Right renal pelvis (tissue), 4 donors: ENCODE data around the gene CSAD. TPM values are rescaled to one million over a fixed set of nuclear protein-coding genes. Genes with fewer than 3 reads are reported as not detected.

Experiments used
- DNase-seq, 4 donors: peaks; one replicate each; pipeline ENCODE4 v3.0.0-alpha.2; 2013; ENCODE audit warnings: low read depth in 4 of 4, low spot score in 3 of 4, missing footprints in 1 of 4
- polyA plus RNA-seq, 4 donors: library from polyadenylated mRNA; unstranded; fragments of 120-200 nt; gene quantifications; one replicate each; pipeline ENCODE4 v1.2.1, GENCODE V29; 2013; ENCODE audit not compliant: insufficient read length in 4 of 4

CSAD gene
- polyA plus RNA-seq, 4 donors = 34.5 to 56.4 (median 37.8) TPM

GRCh38 chr12:53200458-53201176, 19.9 kb upstream of the CSAD start:
- DNase-seq = no peak

- no peak for DNase-seq
Measured at GRCh38 chr12:53200107-53200457, 19.4 kb upstream of the CSAD start.

- DNase-seq = no peak
Measured at GRCh38 chr12:53199700-53200099, 19.0 kb upstream of the CSAD start.

GRCh38 chr12:53198486-53199110, 17.9 kb upstream of the CSAD start:
- DNase-seq = no peak

- DNase-seq = no peak
Measured at GRCh38 chr12:53197011-53197640, 16.4 kb upstream of the CSAD start.

GRCh38 chr12:53196486-53196885, 15.8 kb upstream of the CSAD start:
- no peak for DNase-seq

- DNase-seq = no peak
Measured at GRCh38 chr12:53195516-53196420, 15.0 kb upstream of the CSAD start.

- no peak for DNase-seq
Measured at GRCh38 chr12:53194973-53195372, 14.2 kb upstream of the CSAD start.

GRCh38 chr12:53193985-53194716, 13.4 kb upstream of the CSAD start:
- no peak for DNase-seq

- no peak for DNase-seq
Measured at GRCh38 chr12:53193040-53193439, 12.3 kb upstream of the CSAD start.

GRCh38 chr12:53192531-53193021, 11.9 kb upstream of the CSAD start:
- no peak for DNase-seq

- no peak for DNase-seq
Measured at GRCh38 chr12:53191885-53192530, 11.3 kb upstream of the CSAD start.

- no peak for DNase-seq
Measured at GRCh38 chr12:53191096-53191884, 10.6 kb upstream of the CSAD start.

GRCh38 chr12:53190108-53190729, 9.5 kb upstream of the CSAD start:
- no peak for DNase-seq

GRCh38 chr12:53187145-53187899, 6.6 kb upstream of the CSAD start:
- no peak for DNase-seq

- DNase-seq = no peak
Measured at GRCh38 chr12:53186745-53187144, 6.0 kb upstream of the CSAD start.

GRCh38 chr12:53185582-53186153, 4.9 kb upstream of the CSAD start:
- DNase-seq = no peak
